A673 (cell line): ENCODE measurements around the gene BEAN1. TPM values are rescaled to one million over a fixed set of nuclear protein-coding genes. Genes with fewer than 3 reads are reported as not detected.

ENCODE experiments used
- BruUV-seq: library from RNA; stranded (reverse); fragments of 400-500 nt; replicated peaks from 2 replicates; lab custom pipeline; 2021; lab: Mats Ljungman, UMichigan
- CTCF ChIA-PET: fragments of 300-600 bp; sonication (Branson Sonifier 250); formaldehyde crosslinking; loops from one replicate; lab custom pipeline; 2022; ENCODE audit warnings: antibody characterized with exemption; lab: Charles Lee
- POLR2A ChIA-PET: fragments of 300-600 bp; sonication (Branson Sonifier 250); formaldehyde crosslinking; loops from one replicate; lab custom pipeline; 2022; ENCODE audit warnings: antibody characterized with exemption; ENCODE audit not compliant: low non-redundant PET; lab: Charles Lee
- DNase-seq: peaks from one replicate; pipeline ENCODE4 v3.0.0-alpha.2; 2015; ENCODE audit warnings: low spot score
- H3K27ac ChIP-seq: fragments of 200-600 bp; sonication (generic); 2 replicates; pipeline ENCODE4 v1.5.1; 2016; ENCODE audit warnings: mixed run types, low read depth, mild to moderate bottlenecking, mixed read lengths, antibody characterized with exemption, low read length; ENCODE audit not compliant: poor library complexity, severe bottlenecking
- H3K27me3 ChIP-seq: fragments of 200-600 bp; sonication (generic); replicated peaks from 2 replicates; pipeline ENCODE4 v1.6.1; 2017; ENCODE audit warnings: mixed run types, low read depth, mild to moderate bottlenecking, mixed read lengths, antibody characterized with exemption, low read length; ENCODE audit not compliant: insufficient read depth, poor library complexity
- H3K36me3 ChIP-seq: fragments of 200-600 bp; sonication (generic); 2 replicates; pipeline ENCODE4 v1.6.1; 2016; ENCODE audit warnings: mixed run types, mild to moderate bottlenecking, mixed read lengths, antibody characterized with exemption, low read length; ENCODE audit not compliant: insufficient read depth, poor library complexity, severe bottlenecking
- H3K4me1 ChIP-seq: fragments of 200-600 bp; sonication (generic); 2 replicates; pipeline ENCODE4 v1.6.1; 2017; ENCODE audit warnings: mixed run types, mild to moderate bottlenecking, mixed read lengths, antibody characterized with exemption, low read length; ENCODE audit not compliant: insufficient read depth, poor library complexity, severe bottlenecking
- H3K4me3 ChIP-seq: fragments of 200-600 bp; sonication (generic); 2 replicates; pipeline ENCODE4 v1.5.1; 2016; ENCODE audit warnings: low read depth, mixed run types, mild to moderate bottlenecking, mixed read lengths, low read length; ENCODE audit not compliant: poor library complexity, severe bottlenecking
- H3K9me3 ChIP-seq: fragments of 200-600 bp; sonication (generic); 2 replicates; pipeline ENCODE4 v1.6.1; 2016; ENCODE audit warnings: mixed run types, low read depth, mild to moderate bottlenecking, mixed read lengths, antibody characterized with exemption, low read length; ENCODE audit not compliant: poor library complexity, severe bottlenecking
- EZH2 ChIP-seq: fragments of 200-600 bp; sonication (generic); IDR thresholded peaks from 2 replicates; pipeline ENCODE4 v1.6.1; 2017; ENCODE audit warnings: borderline replicate concordance, low read depth, mild to moderate bottlenecking, mixed read lengths, antibody characterized with exemption, low read length; ENCODE audit not compliant: poor library complexity, severe bottlenecking
- intact Hi-C: fragments of 100-400 bp; cut with micrococcal nuclease; formaldehyde crosslinking; loops from one replicate; pipeline ENCODE4 v1.10.0; 2022; ENCODE audit not compliant: unreplicated experiment
- total RNA-seq: library from RNA; stranded (reverse); gene quantifications from 2 replicates; pipeline ENCODE4 v1.2.3, GENCODE V29; 2021
- TF ChIP-seq, protein P1 (sequence below): fragments of 300-800, 200-600 bp; sonication (generic); conservative IDR thresholded peaks from 2 replicates; pipeline ENCODE4 v1.5.1; 2017; ENCODE audit warnings: low read depth, mild to moderate bottlenecking, antibody characterized with exemption, low read length, moderate library complexity, mixed read lengths

BEAN1 gene
- total RNA-seq, 1 experiment from 2014 or later = not detected

DNA sequence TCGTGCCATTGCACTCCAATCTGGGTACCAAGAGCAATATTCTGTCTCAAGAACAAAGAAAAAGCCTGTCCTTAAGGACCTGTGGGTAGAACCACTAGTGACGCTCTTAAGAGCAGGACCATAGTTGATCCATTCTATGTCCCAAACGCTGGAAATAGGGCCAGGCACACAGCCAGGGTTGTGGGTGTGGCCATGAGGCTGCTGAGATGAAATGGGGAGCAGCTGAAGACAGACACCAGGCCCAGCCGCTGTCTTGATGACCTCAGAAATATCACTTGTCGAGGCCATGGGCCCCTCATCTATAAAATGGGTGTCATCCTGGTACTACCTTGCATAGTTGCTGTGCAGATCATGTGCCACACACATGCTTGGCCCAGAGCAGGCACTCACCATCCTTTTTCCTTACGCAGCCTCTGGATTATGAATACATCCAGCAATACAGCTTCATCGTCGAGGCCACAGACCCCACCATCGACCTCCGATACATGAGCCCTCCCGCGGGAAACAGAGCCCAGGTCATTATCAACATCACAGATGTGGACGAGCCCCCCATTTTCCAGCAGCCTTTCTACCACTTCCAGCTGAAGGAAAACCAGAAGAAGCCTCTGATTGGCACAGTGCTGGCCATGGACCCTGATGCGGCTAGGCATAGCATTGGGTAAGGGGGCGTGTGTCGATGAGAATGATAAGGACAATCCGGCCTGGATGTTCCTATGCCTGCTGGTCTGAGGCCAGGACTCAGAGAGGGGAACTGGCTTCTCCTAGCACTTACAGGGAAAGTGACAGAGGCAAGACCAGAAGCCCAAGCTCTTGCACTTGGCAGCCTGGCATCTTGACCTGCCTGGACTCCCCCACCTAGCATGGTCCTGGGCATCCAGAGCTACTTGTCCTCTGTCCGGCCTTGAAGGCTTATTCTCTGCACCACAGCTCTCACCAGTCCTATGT, 35.1 kb upstream of the BEAN1 start:
- intact Hi-C loops = no loop called here
- Histone ChIP-seq H3K36me3 (no peaks in the 10 kb centered on the region), H3K9me3 (no peaks in the 10 kb centered on the region), H3K4me1 (no peaks in the 10 kb centered on the region), H3K27ac (no peak overlapping the region), H3K4me3 (no peak overlapping the region), H3K27me3 (no peaks in the 10 kb centered on the region)
- DNase-seq = no peak
- TF ChIP-seq EZH2 = no peak
- BruUV-seq = no TSS peak
- POLR2A ChIA-PET = no interaction called here
- CTCF ChIA-PET = interaction anchor here (0.5 kb wide), 1 partner anchor 476 kb away, joined by 6 read pairs; no protein-coding TSS in a partner anchor

DNA sequence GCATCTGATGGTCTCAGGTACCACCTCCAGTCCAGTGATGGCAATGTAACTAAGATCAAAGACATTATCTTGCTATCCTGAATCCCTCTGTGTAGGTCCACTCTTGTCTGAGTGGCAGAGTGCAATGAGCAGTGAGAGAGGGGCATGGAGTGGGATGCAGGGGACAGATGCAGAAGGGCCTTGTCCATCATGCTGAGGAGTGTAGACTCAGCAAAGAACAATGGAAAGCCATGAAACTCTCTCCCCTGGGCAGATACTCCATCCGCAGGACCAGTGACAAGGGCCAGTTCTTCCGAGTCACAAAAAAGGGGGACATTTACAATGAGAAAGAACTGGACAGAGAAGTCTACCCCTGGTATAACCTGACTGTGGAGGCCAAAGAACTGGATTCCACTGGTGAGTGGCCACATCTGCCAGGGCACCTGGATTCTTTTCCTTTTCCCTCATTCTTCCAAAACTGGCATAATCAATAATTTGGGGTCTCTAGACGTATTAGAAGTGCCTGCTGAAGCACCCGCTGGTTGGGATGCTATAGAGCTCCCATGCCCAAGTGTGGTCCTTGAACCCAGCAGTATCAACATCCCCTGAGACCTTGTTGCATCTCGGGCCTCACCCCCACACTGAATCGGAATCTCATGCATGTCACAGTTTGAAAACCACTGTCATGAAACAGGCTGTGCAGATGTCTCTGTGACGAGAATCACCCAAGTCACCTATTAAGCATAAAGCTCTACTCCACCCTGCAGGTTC, 31.1 kb upstream of the BEAN1 start:
- no peak for DNase-seq
- no peak for TF ChIP-seq EZH2
- TF ChIP-seq, protein P1, sequence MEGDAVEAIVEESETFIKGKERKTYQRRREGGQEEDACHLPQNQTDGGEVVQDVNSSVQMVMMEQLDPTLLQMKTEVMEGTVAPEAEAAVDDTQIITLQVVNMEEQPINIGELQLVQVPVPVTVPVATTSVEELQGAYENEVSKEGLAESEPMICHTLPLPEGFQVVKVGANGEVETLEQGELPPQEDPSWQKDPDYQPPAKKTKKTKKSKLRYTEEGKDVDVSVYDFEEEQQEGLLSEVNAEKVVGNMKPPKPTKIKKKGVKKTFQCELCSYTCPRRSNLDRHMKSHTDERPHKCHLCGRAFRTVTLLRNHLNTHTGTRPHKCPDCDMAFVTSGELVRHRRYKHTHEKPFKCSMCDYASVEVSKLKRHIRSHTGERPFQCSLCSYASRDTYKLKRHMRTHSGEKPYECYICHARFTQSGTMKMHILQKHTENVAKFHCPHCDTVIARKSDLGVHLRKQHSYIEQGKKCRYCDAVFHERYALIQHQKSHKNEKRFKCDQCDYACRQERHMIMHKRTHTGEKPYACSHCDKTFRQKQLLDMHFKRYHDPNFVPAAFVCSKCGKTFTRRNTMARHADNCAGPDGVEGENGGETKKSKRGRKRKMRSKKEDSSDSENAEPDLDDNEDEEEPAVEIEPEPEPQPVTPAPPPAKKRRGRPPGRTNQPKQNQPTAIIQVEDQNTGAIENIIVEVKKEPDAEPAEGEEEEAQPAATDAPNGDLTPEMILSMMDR = no peak
- H3K27ac ChIP-seq = no peak overlapping the region
- ChIA-PET POLR2A (no interaction called here), CTCF (no interaction called here)
- intact Hi-C loops = no loop called here
- no peaks in the 10 kb centered on the region for H3K27me3 ChIP-seq
- BruUV-seq = no TSS peak
- no peaks in the 10 kb centered on the region for H3K9me3 ChIP-seq
- no peaks in the 10 kb centered on the region for H3K36me3 ChIP-seq
- H3K4me1 ChIP-seq = peaks cover 17% of the 10 kb centered on the region
- H3K4me3 ChIP-seq = no peak overlapping the region

DNA sequence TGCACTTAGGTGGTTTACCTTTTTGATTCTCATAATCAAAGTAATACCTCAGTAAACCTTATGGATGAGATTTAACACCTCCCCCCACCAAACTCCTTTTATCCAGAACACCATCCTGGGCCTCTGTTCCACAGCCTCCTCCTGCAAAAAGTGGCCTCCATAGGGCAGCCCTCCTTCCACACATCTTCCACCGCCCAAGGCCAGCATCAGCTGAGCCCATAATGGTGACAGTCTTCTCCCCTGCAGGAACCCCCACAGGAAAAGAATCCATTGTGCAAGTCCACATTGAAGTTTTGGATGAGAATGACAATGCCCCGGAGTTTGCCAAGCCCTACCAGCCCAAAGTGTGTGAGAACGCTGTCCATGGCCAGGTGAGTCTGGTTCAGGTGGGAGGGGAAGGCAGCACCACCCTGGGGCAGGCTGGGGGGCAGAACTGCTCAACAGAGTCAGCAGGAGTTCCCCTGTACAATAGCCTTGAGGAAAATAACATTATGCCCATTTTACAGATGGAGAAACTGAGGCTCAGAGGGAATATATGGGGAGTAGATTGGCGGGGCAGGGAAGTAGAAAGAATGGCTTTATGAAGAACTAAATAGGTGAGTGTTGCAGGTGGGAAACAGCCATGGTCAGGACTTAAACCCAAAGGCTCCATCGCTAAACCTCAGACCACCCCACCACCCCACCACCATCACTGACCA, 29.2 kb upstream of the BEAN1 start:
- POLR2A ChIA-PET = no interaction called here
- CTCF ChIA-PET = no interaction called here
- no peak for DNase-seq
- H3K4me1 ChIP-seq = peaks cover 17% of the 10 kb centered on the region
- no peak overlapping the region for H3K4me3 ChIP-seq
- no peaks in the 10 kb centered on the region for H3K27me3 ChIP-seq
- H3K9me3 ChIP-seq = no peaks in the 10 kb centered on the region
- intact Hi-C loops = no loop called here
- BruUV-seq = no TSS peak
- TF ChIP-seq, protein P1 = no peak
- TF ChIP-seq EZH2 = no peak
- no peaks in the 10 kb centered on the region for H3K36me3 ChIP-seq
- no peak overlapping the region for H3K27ac ChIP-seq
